ENCODE data around the gene PDCL2. TPM values are rescaled to one million over a fixed set of nuclear protein-coding genes. Genes with fewer than 3 reads are reported as not detected.

Gene PDCL2
- polyA plus RNA-seq, 3 donors, result not detected

DNA sequence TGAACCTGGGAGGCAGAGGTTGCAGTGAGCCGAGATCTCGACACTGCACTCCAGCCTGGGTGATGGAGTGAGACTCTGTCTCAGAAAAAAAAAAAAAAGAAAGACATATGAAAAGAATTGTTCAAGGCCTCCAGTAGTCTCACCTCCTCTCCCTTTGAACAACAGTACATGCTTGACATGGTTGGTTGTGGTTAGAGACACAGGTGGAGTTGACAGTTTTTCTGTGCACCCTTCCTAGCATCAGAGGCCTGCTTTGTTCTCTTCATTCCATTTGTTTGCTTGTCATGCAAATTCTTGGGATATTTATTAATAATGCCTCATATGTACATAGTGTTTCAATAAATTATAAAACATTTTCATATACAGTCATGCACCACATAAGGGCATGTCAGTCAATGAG, 18.3 kb upstream of the PDCL2 start:
- Histone ChIP-seq H4K20me1 (ENCODE audit: insufficient read depth, low read length) (no peaks in the 10 kb centered on the region), H3K27ac (ENCODE audit: low read depth in 1 of 2, low read length in 2 of 2) (no peak overlapping the region), H3K4me3 (replicated peaks in 1 of 3; ENCODE audit: low read depth in 2 of 3, low read length in 3 of 3) (no peak overlapping the region), H2AFZ (ENCODE audit: insufficient read depth, low read depth, low read length, poor library complexity, severe bottlenecking) (no peak overlapping the region), H3K4me2 (replicated peaks; ENCODE audit: extremely low read depth, low read length, poor library complexity, severe bottlenecking) (no peak overlapping the region), H3K27me3 (ENCODE audit: control insufficient read depth in 2 of 2, insufficient read depth in 2 of 2, low read length in 2 of 2) (no peaks in the 10 kb centered on the region), H3K79me2 (ENCODE audit: insufficient read depth, low read length) (no peaks in the 10 kb centered on the region), H3K4me1 (ENCODE audit: control insufficient read depth in 1 of 2, insufficient read depth in 2 of 2, low read length in 2 of 2) (no peaks in the 10 kb centered on the region), H3K9ac (ENCODE audit: insufficient read depth, low read length, poor library complexity, severe bottlenecking) (no peak overlapping the region), H3K9me3 (replicated peaks in 1 of 2; ENCODE audit: control insufficient read depth in 1 of 2, insufficient read depth in 1 of 2, low read length in 2 of 2) (no peaks in the 10 kb centered on the region), H3K36me3 (replicated peaks in 1 of 2; ENCODE audit: control insufficient read depth in 1 of 2, insufficient read depth in 2 of 2, low read length in 2 of 2) (no peaks in the 10 kb centered on the region)
- intact Hi-C loops (cut with micrococcal nuclease), result no loop called here
- H3K27ac Mint-ChIP-seq, result no peak overlapping the region
- H3K4me1 Mint-ChIP-seq, result no peaks in the 10 kb centered on the region
- no peak overlapping the region for H3K4me3 Mint-ChIP-seq
- DNase-seq, result no peak
- no peaks in the 10 kb centered on the region for H3K9me3 Mint-ChIP-seq
- H3K36me3 Mint-ChIP-seq, result no peaks in the 10 kb centered on the region
- H3K27me3 Mint-ChIP-seq (ENCODE audit: low read depth in 3 of 3), result peaks cover 0 to 4% (median 3%) of the 10 kb centered on the region in 3 donors
- WGBS (ENCODE audit: insufficient coverage), result no CpG with 5 or more reads among the region's 2 CpGs
- TF ChIP-seq, protein P1, sequence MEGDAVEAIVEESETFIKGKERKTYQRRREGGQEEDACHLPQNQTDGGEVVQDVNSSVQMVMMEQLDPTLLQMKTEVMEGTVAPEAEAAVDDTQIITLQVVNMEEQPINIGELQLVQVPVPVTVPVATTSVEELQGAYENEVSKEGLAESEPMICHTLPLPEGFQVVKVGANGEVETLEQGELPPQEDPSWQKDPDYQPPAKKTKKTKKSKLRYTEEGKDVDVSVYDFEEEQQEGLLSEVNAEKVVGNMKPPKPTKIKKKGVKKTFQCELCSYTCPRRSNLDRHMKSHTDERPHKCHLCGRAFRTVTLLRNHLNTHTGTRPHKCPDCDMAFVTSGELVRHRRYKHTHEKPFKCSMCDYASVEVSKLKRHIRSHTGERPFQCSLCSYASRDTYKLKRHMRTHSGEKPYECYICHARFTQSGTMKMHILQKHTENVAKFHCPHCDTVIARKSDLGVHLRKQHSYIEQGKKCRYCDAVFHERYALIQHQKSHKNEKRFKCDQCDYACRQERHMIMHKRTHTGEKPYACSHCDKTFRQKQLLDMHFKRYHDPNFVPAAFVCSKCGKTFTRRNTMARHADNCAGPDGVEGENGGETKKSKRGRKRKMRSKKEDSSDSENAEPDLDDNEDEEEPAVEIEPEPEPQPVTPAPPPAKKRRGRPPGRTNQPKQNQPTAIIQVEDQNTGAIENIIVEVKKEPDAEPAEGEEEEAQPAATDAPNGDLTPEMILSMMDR (IDR thresholded peaks at IDR 0.05), result no peak

DNA sequence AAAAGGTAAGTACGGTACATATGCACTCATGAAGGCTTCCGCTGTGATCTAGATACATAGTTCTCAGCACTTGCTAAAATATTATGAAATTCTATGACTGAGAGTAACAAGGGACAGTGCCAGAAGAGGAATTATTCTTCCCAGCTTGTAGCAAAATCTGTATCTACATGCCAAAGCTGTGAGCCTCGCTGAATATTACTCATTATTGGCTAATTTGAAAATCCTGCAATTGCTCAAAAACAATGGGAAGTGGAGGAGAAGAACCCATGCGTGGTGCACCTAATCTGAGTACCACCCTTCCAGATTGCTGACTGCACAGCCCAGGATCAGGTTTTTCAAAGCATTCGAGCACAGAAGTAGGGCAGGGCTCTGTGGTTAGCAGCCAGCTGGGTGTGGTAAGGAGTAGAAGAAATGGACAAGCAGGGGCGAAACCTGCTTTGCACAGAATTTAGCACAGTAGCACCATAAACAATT, 17.4 kb upstream of the PDCL2 start:
- no peak for DNase-seq
- H3K27me3 ChIP-seq (ENCODE audit: control insufficient read depth in 2 of 2, insufficient read depth in 2 of 2, low read length in 2 of 2), result no peaks in the 10 kb centered on the region
- no peak overlapping the region for H3K4me3 ChIP-seq (replicated peaks in 1 of 3; ENCODE audit: low read depth in 2 of 3, low read length in 3 of 3)
- H3K4me3 Mint-ChIP-seq, result no peak overlapping the region
- intact Hi-C loops (cut with micrococcal nuclease), result no loop called here
- no peaks in the 10 kb centered on the region for H3K36me3 Mint-ChIP-seq
- H3K36me3 ChIP-seq (replicated peaks in 1 of 2; ENCODE audit: control insufficient read depth in 1 of 2, insufficient read depth in 2 of 2, low read length in 2 of 2), result no peaks in the 10 kb centered on the region
- TF ChIP-seq, protein P1 (IDR thresholded peaks at IDR 0.05), result no peak
- H4K20me1 ChIP-seq (ENCODE audit: insufficient read depth, low read length), result no peaks in the 10 kb centered on the region
- H3K27ac ChIP-seq (ENCODE audit: low read depth in 1 of 2, low read length in 2 of 2), result no peak overlapping the region
- no peaks in the 10 kb centered on the region for H3K9me3 Mint-ChIP-seq
- H3K79me2 ChIP-seq (ENCODE audit: insufficient read depth, low read length), result no peaks in the 10 kb centered on the region
- no peak overlapping the region for H3K4me2 ChIP-seq (replicated peaks; ENCODE audit: extremely low read depth, low read length, poor library complexity, severe bottlenecking)
- H3K9me3 ChIP-seq (replicated peaks in 1 of 2; ENCODE audit: control insufficient read depth in 1 of 2, insufficient read depth in 1 of 2, low read length in 2 of 2), result no peaks in the 10 kb centered on the region
- H3K27ac Mint-ChIP-seq, result no peak overlapping the region
- H2AFZ ChIP-seq (ENCODE audit: insufficient read depth, low read depth, low read length, poor library complexity, severe bottlenecking), result no peak overlapping the region
- no CpG with 5 or more reads among the region's 6 CpGs for WGBS (ENCODE audit: insufficient coverage)
- H3K9ac ChIP-seq (ENCODE audit: insufficient read depth, low read length, poor library complexity, severe bottlenecking), result no peak overlapping the region
- no peaks in the 10 kb centered on the region for H3K4me1 Mint-ChIP-seq
- peaks cover 0 to 4% (median 3%) of the 10 kb centered on the region in 3 donors for H3K27me3 Mint-ChIP-seq (ENCODE audit: low read depth in 3 of 3)
- H3K4me1 ChIP-seq (ENCODE audit: control insufficient read depth in 1 of 2, insufficient read depth in 2 of 2, low read length in 2 of 2), result no peaks in the 10 kb centered on the region

Data from CD14-positive monocyte (primary cell).